ENCODE measurements around the gene NFKBIE.
A peak's percentile ranks its signal among the peaks of the same experiment; 100 is the strongest.

DNA sequence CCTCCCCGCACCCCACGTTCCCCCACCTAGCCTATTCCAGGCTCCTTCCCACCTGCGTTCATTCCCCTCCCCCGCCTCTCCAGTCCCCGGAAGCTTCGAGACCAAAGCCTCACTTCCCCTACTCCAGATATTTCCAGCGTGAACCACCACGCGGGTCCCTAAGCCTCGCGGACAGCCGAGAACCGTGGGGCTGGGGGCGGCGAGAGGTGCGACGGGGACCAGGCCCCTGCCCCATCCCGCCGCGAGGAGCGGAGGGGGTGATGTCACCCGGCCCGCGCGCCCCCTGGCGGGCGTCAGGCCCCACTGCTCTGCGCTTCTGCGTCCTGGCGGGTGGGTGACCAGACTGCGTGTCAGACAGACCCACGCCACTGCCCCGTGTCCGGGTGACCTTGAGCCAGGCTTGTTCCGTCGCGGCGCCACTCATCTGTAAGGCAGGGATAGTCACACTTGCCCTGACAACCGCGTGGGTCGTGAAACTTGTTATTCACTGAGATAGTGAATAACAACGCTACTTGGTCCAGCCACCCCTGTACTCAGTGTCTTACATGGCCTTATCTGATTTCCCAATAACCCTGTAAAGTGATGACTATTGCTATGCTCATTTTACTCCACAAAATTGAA is 27.4 kb downstream of the NFKBIE start:
- TF ChIP-seq, protein P1, sequence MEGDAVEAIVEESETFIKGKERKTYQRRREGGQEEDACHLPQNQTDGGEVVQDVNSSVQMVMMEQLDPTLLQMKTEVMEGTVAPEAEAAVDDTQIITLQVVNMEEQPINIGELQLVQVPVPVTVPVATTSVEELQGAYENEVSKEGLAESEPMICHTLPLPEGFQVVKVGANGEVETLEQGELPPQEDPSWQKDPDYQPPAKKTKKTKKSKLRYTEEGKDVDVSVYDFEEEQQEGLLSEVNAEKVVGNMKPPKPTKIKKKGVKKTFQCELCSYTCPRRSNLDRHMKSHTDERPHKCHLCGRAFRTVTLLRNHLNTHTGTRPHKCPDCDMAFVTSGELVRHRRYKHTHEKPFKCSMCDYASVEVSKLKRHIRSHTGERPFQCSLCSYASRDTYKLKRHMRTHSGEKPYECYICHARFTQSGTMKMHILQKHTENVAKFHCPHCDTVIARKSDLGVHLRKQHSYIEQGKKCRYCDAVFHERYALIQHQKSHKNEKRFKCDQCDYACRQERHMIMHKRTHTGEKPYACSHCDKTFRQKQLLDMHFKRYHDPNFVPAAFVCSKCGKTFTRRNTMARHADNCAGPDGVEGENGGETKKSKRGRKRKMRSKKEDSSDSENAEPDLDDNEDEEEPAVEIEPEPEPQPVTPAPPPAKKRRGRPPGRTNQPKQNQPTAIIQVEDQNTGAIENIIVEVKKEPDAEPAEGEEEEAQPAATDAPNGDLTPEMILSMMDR (IDR thresholded peaks at IDR 0.05): peak; percentile 97 to 99 (median 98)
- no peak for TF ChIP-seq POLR2A (IDR thresholded peaks at IDR 0.05)

All from right lobe of liver (tissue), 4 donors.